Fibroblast of villous mesenchyme (primary cell): ENCODE data around the gene GLDN. TPM values are rescaled to one million over a fixed set of nuclear protein-coding genes. Genes with fewer than 3 reads are reported as not detected.

Experiments used
- DNase-seq: peaks from one replicate; pipeline ENCODE4 v3.0.0-alpha.2; 2010; ENCODE audit warnings: low read depth
- H3K4me3 ChIP-seq: 2 replicates; pipeline ENCODE4 v1.5.1; 2011; ENCODE audit warnings: low read depth, mild to moderate bottlenecking, low read length
- CTCF ChIP-seq: IDR thresholded peaks from 2 replicates; pipeline ENCODE4 v1.5.1; 2012; ENCODE audit warnings: low read depth, mild to moderate bottlenecking, low read length; ENCODE audit not compliant: insufficient read depth
- small RNA-seq: library from RNA; depleted of rRNA; stranded (forward); fragments of <200 nt; gene quantifications from one replicate; pipeline ENCODE3, GENCODE V24; 2012
- total RNA-seq: library from RNA; depleted of rRNA; stranded (reverse); fragments of >200 nt; gene quantifications from 2 replicates; pipeline ENCODE4 v1.2.3, GENCODE V29; 2012

The GLDN gene
- total RNA-seq, 1 donor = 0.43 TPM

- DNase-seq = no peak
- H3K4me3 ChIP-seq = no peak overlapping the region
- TF ChIP-seq CTCF = no peak
Observed at GRCh38 chr15:51447855-51448621, 106.6 kb downstream of the GLDN start.

- peak; percentile 38 for DNase-seq
- H3K4me3 ChIP-seq = no peak overlapping the region
- TF ChIP-seq CTCF = no peak
Observed at GRCh38 chr15:51448622-51449399, 107.4 kb downstream of the GLDN start.

GRCh38 chr15:51450001-51450400 is 108.5 kb downstream of the GLDN start:
- DNase-seq = no peak
- TF ChIP-seq CTCF = no peak
- H3K4me3 ChIP-seq = no peak overlapping the region

Small RNA genes within 50 kb of the gene (small RNA-seq; reads per million reads assigned to genes)
- gene AC020891.4 (not detected), gene MIR7973-1 (not detected)

Other genes with a start within 250 kb of the GLDN start
- 0.43 and 0.64 TPM in 2 replicates for gene TNFAIP8L3, start 246.7 kb upstream of the GLDN start, total RNA-seq
- not detected in 2 replicates for gene CYP19A1, start 3.1 kb upstream of the GLDN start, total RNA-seq